Activated naive CD8-positive, alpha-beta T cell treated with anti-CD3 and anti-CD28 coated beads, Interleukin-2, amount 10 ng/mL, durations not matched to agents 7 days and 5 days (primary cell): ENCODE data around the gene IQSEC2. TPM values are rescaled to one million over a fixed set of nuclear protein-coding genes. Genes with fewer than 3 reads are reported as not detected.
A peak's percentile ranks its signal among the peaks of the same experiment; 100 is the strongest.

ENCODE experiments used
- ATAC-seq: fragments of 150-1000 bp; cut with Tn5 transposase; one replicate; pipeline ENCODE4 v1.10.0; 2021; ENCODE audit warnings: low read depth, moderate library complexity
- POLR2A ChIA-PET: fragments of 350-600 bp; sonication (Branson Sonifier 250); formaldehyde crosslinking; loops from one replicate; lab custom pipeline; 2021; ENCODE audit warnings: antibody characterized with exemption; lab: Charles Lee
- DNase-seq: peaks from one replicate; pipeline ENCODE4 v3.0.0; 2021
- H3K27ac Mint-ChIP-seq: one replicate; pipeline ENCODE4 v1.8.0; 2022; ENCODE audit warnings: mild to moderate bottlenecking, mixed read lengths
- H3K27me3 Mint-ChIP-seq: one replicate; pipeline ENCODE4 v1.8.0; 2022; ENCODE audit warnings: mild to moderate bottlenecking, moderate library complexity, mixed read lengths
- H3K36me3 Mint-ChIP-seq: one replicate; pipeline ENCODE4 v1.8.0; 2021; ENCODE audit warnings: mild to moderate bottlenecking, mixed read lengths
- H3K4me1 Mint-ChIP-seq: one replicate; pipeline ENCODE4 v1.8.0; 2021; ENCODE audit warnings: mixed read lengths
- H3K4me3 Mint-ChIP-seq: one replicate; pipeline ENCODE4 v1.8.0; 2022; ENCODE audit warnings: mild to moderate bottlenecking, moderate library complexity, mixed read lengths
- H3K9me3 Mint-ChIP-seq: one replicate; pipeline ENCODE4 v1.8.0; 2021; ENCODE audit warnings: mixed read lengths
- total RNA-seq, 2 experiments: library from RNA; stranded (reverse); gene quantifications; one replicate each; pipeline ENCODE4 v1.2.3, GENCODE V29; 2021

The IQSEC2 gene
- total RNA-seq, 2 experiments from 2014 or later, result 0.82 to 0.83 TPM

GRCh38 chrX:53236025-53236679 lies 45.2 kb downstream of the IQSEC2 start:
- no peaks in the 10 kb centered on the region for H3K4me1 Mint-ChIP-seq
- no peaks in the 10 kb centered on the region for H3K36me3 Mint-ChIP-seq
- ATAC-seq, result no peak
- no peak for DNase-seq
- H3K4me3 Mint-ChIP-seq, result no peak overlapping the region
- H3K27ac Mint-ChIP-seq, result no peak overlapping the region
- POLR2A ChIA-PET, result no interaction called here
- peaks cover 3% of the 10 kb centered on the region for H3K27me3 Mint-ChIP-seq
- H3K9me3 Mint-ChIP-seq, result no peaks in the 10 kb centered on the region

- no peak for ATAC-seq
- Mint-ChIP-seq H3K4me3 (no peak overlapping the region), H3K4me1 (no peaks in the 10 kb centered on the region), H3K36me3 (no peaks in the 10 kb centered on the region), H3K27me3 (peaks cover 6% of the 10 kb centered on the region), H3K9me3 (no peaks in the 10 kb centered on the region), H3K27ac (no peak overlapping the region)
- DNase-seq, result no peak
- POLR2A ChIA-PET, result no interaction called here
Observed at GRCh38 chrX:53235566-53235965, 45.8 kb downstream of the IQSEC2 start.

- ATAC-seq (no peak), DNase-seq (no peak)
- H3K4me1 Mint-ChIP-seq, result no peaks in the 10 kb centered on the region
- H3K27me3 Mint-ChIP-seq, result peaks cover 6% of the 10 kb centered on the region
- POLR2A ChIA-PET, result no interaction called here
- no peaks in the 10 kb centered on the region for H3K36me3 Mint-ChIP-seq
- no peaks in the 10 kb centered on the region for H3K9me3 Mint-ChIP-seq
- no peak overlapping the region for H3K27ac Mint-ChIP-seq
- H3K4me3 Mint-ChIP-seq, result no peak overlapping the region
Observed at GRCh38 chrX:53234484-53234883, 46.9 kb downstream of the IQSEC2 start.

GRCh38 chrX:53233536-53233935 lies 47.8 kb downstream of the IQSEC2 start:
- no peaks in the 10 kb centered on the region for H3K4me1 Mint-ChIP-seq
- no peak overlapping the region for H3K27ac Mint-ChIP-seq
- no peak for DNase-seq
- no peaks in the 10 kb centered on the region for H3K36me3 Mint-ChIP-seq
- POLR2A ChIA-PET, result no interaction called here
- no peak for ATAC-seq
- H3K4me3 Mint-ChIP-seq, result no peak overlapping the region
- H3K9me3 Mint-ChIP-seq, result no peaks in the 10 kb centered on the region
- H3K27me3 Mint-ChIP-seq, result peaks cover 10% of the 10 kb centered on the region

- Mint-ChIP-seq H3K27me3 (peaks cover 8% of the 10 kb centered on the region), H3K36me3 (no peaks in the 10 kb centered on the region)
Observed at GRCh38 chrX:53230116-53230515, 51.3 kb downstream of the IQSEC2 start.

GRCh38 chrX:53227224-53227765 lies 54.1 kb downstream of the IQSEC2 start:
- no peaks in the 10 kb centered on the region for H3K9me3 Mint-ChIP-seq
- H3K4me3 Mint-ChIP-seq, result peak overlapping the region; percentile 17

More at GRCh38 chrX:53230116-53230515, 51.3 kb downstream of the IQSEC2 start:
- POLR2A ChIA-PET, result no interaction called here
- DNase-seq, result no peak
- H3K9me3 Mint-ChIP-seq, result no peaks in the 10 kb centered on the region
- H3K27ac Mint-ChIP-seq, result no peak overlapping the region
- peaks cover 9% of the 10 kb centered on the region for H3K4me1 Mint-ChIP-seq
- no peak overlapping the region for H3K4me3 Mint-ChIP-seq
- no peak for ATAC-seq

GRCh38 chrX:53224860-53225797 lies 56.3 kb downstream of the IQSEC2 start, which contains the start of gene KDM5C:
KDM5C (minus strand) TSS chrX:53225207; CDS start chrX:53224889, 318 bp downstream.
- DNase-seq, result peak; percentile 82
- peaks cover 7% of the 10 kb centered on the region for H3K36me3 Mint-ChIP-seq
- POLR2A ChIA-PET, result interaction anchor here (0.6 to 2.3 kb wide), 13 partner anchors 8 to 230 kb away, joined by 3 to 8 read pairs (median 3); partner anchors contain the start of genes RIBC1, SMC1A and TSPYL2
- H3K9me3 Mint-ChIP-seq, result no peaks in the 10 kb centered on the region
- peak within 1 kb of the TSS; percentile 98 for H3K27ac Mint-ChIP-seq
- H3K4me3 Mint-ChIP-seq, result peak within 1 kb of the TSS; percentile 97
- peaks cover 27% of the 10 kb centered on the region for H3K4me1 Mint-ChIP-seq
- peak; percentile 84 for ATAC-seq
- peaks cover 4% of the 10 kb centered on the region for H3K27me3 Mint-ChIP-seq

More at GRCh38 chrX:53227224-53227765, 54.1 kb downstream of the IQSEC2 start:
- Mint-ChIP-seq H3K27ac (peak overlapping the region; percentile 69), H3K27me3 (peaks cover 8% of the 10 kb centered on the region), H3K4me1 (peaks cover 21% of the 10 kb centered on the region), H3K36me3 (peaks cover 7% of the 10 kb centered on the region)
- POLR2A ChIA-PET, result no interaction called here
- DNase-seq, result no peak
- no peak for ATAC-seq

- POLR2A ChIA-PET, result interaction anchor here (1.1 to 2.3 kb wide), 5 partner anchors 23 to 198 kb away, joined by 3 to 8 read pairs (median 3); partner anchors contain the start of genes RIBC1 and SMC1A
- DNase-seq, result no peak
- Mint-ChIP-seq H3K36me3 (peaks cover 7% of the 10 kb centered on the region), H3K4me1 (peaks cover 27% of the 10 kb centered on the region), H3K27ac (peak overlapping the region; percentile 98), H3K9me3 (no peaks in the 10 kb centered on the region), H3K27me3 (peaks cover 4% of the 10 kb centered on the region), H3K4me3 (peak overlapping the region; percentile 97)
- no peak for ATAC-seq
Observed at GRCh38 chrX:53223955-53224859, 57.2 kb downstream of the IQSEC2 start.

- POLR2A ChIA-PET, result interaction anchor here (1.9 to 2.3 kb wide), 2 partner anchors 64 to 199 kb away, joined by 5 to 8 read pairs; partner anchors contain the start of genes RIBC1 and SMC1A
- Mint-ChIP-seq H3K4me3 (peak overlapping the region; percentile 97), H3K9me3 (no peaks in the 10 kb centered on the region), H3K27me3 (no peaks in the 10 kb centered on the region), H3K36me3 (peaks cover 7% of the 10 kb centered on the region), H3K4me1 (peaks cover 27% of the 10 kb centered on the region), H3K27ac (peak overlapping the region; percentile 98)
- ATAC-seq (no peak), DNase-seq (no peak)
Observed at GRCh38 chrX:53223068-53223693, 58.2 kb downstream of the IQSEC2 start.

Other genes with a start within 250 kb of the IQSEC2 start
- under 1 TPM; 0.08 to 0.14 TPM for gene GPR173, start 232.8 kb downstream of the IQSEC2 start, total RNA-seq
- gene TSPYL2, start 199.2 kb downstream of the IQSEC2 start, total RNA-seq, result 10 to 100 TPM; 73.2 to 76.4 TPM
- gene KANTR, start 187.4 kb downstream of the IQSEC2 start, total RNA-seq, result 10 to 100 TPM; 14.2 to 16.1 TPM
- 100 to 1,000 TPM in 1 of 2 experiments, 10 to 100 TPM in 1; 97.8 to 108 TPM for gene KDM5C, start 56.4 kb downstream of the IQSEC2 start, total RNA-seq
- gene SMC1A, start 141.1 kb upstream of the IQSEC2 start, total RNA-seq, result 100 to 1,000 TPM; 117 TPM
- 1 to 10 TPM; 1.2 to 1.4 TPM for gene RIBC1, start 141.3 kb upstream of the IQSEC2 start, total RNA-seq
- gene HSD17B10, start 152.8 kb upstream of the IQSEC2 start, total RNA-seq, result 10 to 100 TPM; 64.3 to 68.2 TPM